Activated CD4-positive, CD25-positive, alpha-beta regulatory T cell treated with anti-CD3 and anti-CD28 coated beads, Interleukin-2, amount 50 U/mL, for 16 hours (primary cell): ENCODE results near the gene TH.

Experiments used
- DNase-seq: peaks from one replicate; pipeline ENCODE4 v3.0.0-alpha.2; 2020; ENCODE audit warnings: low read depth, low spot score

TH gene

GRCh38 chr11:2159536-2160413 lies 11.8 kb downstream of the TH start:
- DNase-seq: no peak

- DNase-seq: no peak
Measured at GRCh38 chr11:2158966-2159365, 12.6 kb downstream of the TH start.

GRCh38 chr11:2158296-2158737 lies 13.3 kb downstream of the TH start:
- no peak for DNase-seq

GRCh38 chr11:2157294-2158040 lies 14.1 kb downstream of the TH start:
- DNase-seq: no peak

GRCh38 chr11:2156416-2157182 lies 15.0 kb downstream of the TH start:
- no peak for DNase-seq

GRCh38 chr11:2155511-2155910 lies 16.1 kb downstream of the TH start:
- no peak for DNase-seq

- no peak for DNase-seq
Measured at GRCh38 chr11:2154889-2155288, 16.7 kb downstream of the TH start.

- no peak for DNase-seq
Measured at GRCh38 chr11:2154195-2154585, 17.4 kb downstream of the TH start.

- DNase-seq: no peak
Measured at GRCh38 chr11:2153581-2154194, 17.9 kb downstream of the TH start.

- peak; percentile 56 for DNase-seq
Measured at GRCh38 chr11:2151500-2152257, 19.9 kb downstream of the TH start.

GRCh38 chr11:2149864-2150847 lies 21.5 kb downstream of the TH start:
- DNase-seq: no peak

GRCh38 chr11:2149460-2149859 lies 22.2 kb downstream of the TH start:
- DNase-seq: no peak

GRCh38 chr11:2148595-2148994 lies 23.0 kb downstream of the TH start:
- no peak for DNase-seq

- DNase-seq: no peak
Measured at GRCh38 chr11:2147391-2147790, 24.2 kb downstream of the TH start.

- DNase-seq: no peak
Measured at GRCh38 chr11:2146051-2146450, 25.6 kb downstream of the TH start.

- DNase-seq: no peak
Measured at GRCh38 chr11:2144544-2145248, 26.9 kb downstream of the TH start.

- no peak for DNase-seq
Measured at GRCh38 chr11:2143799-2144543, 27.6 kb downstream of the TH start.

- no peak for DNase-seq
Measured at GRCh38 chr11:2143477-2143798, 28.2 kb downstream of the TH start.
